Uterus (tissue), 4 donors: ENCODE data around the gene IQCK. TPM values are rescaled to one million over a fixed set of nuclear protein-coding genes. Genes with fewer than 3 reads are reported as not detected.
A peak's percentile ranks its signal among the peaks of the same experiment; 100 is the strongest.

Experiments used
- DNase-seq, 2 donors: peaks; one replicate each; pipeline ENCODE4 v3.0.0-alpha.2; 2019 to 2020
- H3K27ac ChIP-seq, 2 donors: fragments of 200-600 bp; sonication (generic); 1 replicate in 1 of 2; 2 replicates in 1 of 2; pipeline ENCODE4 v1.5.1; 2016 to 2018
- H3K27me3 ChIP-seq, 2 donors: fragments of 200-600 bp; sonication (generic); one replicate each; pipeline ENCODE4 v1.5.1; 2018 to 2019; ENCODE audit warnings: control low read depth in 1 of 2
- H3K36me3 ChIP-seq, 2 donors: fragments of 200-600 bp; sonication (generic); one replicate each; pipeline ENCODE4 v1.5.1; 2019; ENCODE audit warnings: control low read depth in 1 of 2
- H3K4me1 ChIP-seq, 2 donors: fragments of 200-600 bp; sonication (generic); one replicate each; pipeline ENCODE4 v1.5.1; 2018 to 2019; ENCODE audit warnings: control low read depth in 1 of 2
- H3K4me3 ChIP-seq, 2 donors: fragments of 200-600 bp; sonication (generic); 1 replicate in 1 of 2; 2 replicates in 1 of 2; pipeline ENCODE4 v1.5.1; 2018 to 2019; ENCODE audit warnings: mild to moderate bottlenecking in 1 of 2
- H3K9me3 ChIP-seq, 2 donors: fragments of 200-600 bp; sonication (generic); one replicate each; pipeline ENCODE4 v1.5.1; 2019; ENCODE audit warnings: control low read depth in 1 of 2
- CTCF ChIP-seq, 4 experiments: fragments of 200-600 bp in 2 of 4; fragments of 450-650 bp in 2 of 4; sonication (generic) in 2 of 4; IDR thresholded peaks; one replicate each; pipeline ENCODE4 v1.5.1; 2016 to 2019; ENCODE audit warnings: antibody characterized with exemption in 4 of 4, mild to moderate bottlenecking in 2 of 4, moderate library complexity in 1 of 4
- POLR2A ChIP-seq, 2 donors: fragments of 450-650 bp; IDR thresholded peaks; one replicate each; pipeline ENCODE4 v1.6.1; 2016; ENCODE audit warnings: antibody characterized with exemption in 2 of 2, mild to moderate bottlenecking in 1 of 2, moderate library complexity in 1 of 2
- intact Hi-C: fragments of 100-400 bp; cut with DNase I; formaldehyde crosslinking; loops from one replicate; pipeline ENCODE4 v1.15.1; 2023; ENCODE audit warnings: low total_unique reads
- total RNA-seq, 4 donors: library from RNA; depleted of rRNA in 3 of 4; stranded (reverse); fragments of >200 nt in 3 of 4; gene quantifications; one replicate each; pipeline versions ENCODE4 v1.1.0 to v1.2.4, GENCODE V29; 2014 to 2023
- donor health status: DM: yes; HTN: yes; CAD: no.

IQCK gene
- total RNA-seq, 4 donors from 2014 or later, result 14.7 to 27.2 (median 21.1) TPM

- Histone ChIP-seq H3K4me1 (no peaks in the 10 kb centered on the region), H3K27me3 (no peaks in the 10 kb centered on the region), H3K36me3 (no peaks in the 10 kb centered on the region), H3K9me3 (no peaks in the 10 kb centered on the region), H3K4me3 (no peak overlapping the region), H3K27ac (peak overlapping the region in 1 of 2 donors; percentile 31)
- no peak for DNase-seq
- TF ChIP-seq CTCF (IDR thresholded peaks at IDR 0.05) (no peak), POLR2A (IDR thresholded peaks at IDR 0.05) (no peak)
- intact Hi-C loops, result no loop called here
Measured at GRCh38 chr16:19745286-19746010, 27.4 kb downstream of the IQCK start.

- no peaks in the 10 kb centered on the region for H3K27me3 ChIP-seq
- H3K4me3 ChIP-seq, result no peak overlapping the region
- H3K36me3 ChIP-seq, result no peaks in the 10 kb centered on the region
- TF ChIP-seq POLR2A (IDR thresholded peaks at IDR 0.05), result no peak
- TF ChIP-seq CTCF (IDR thresholded peaks at IDR 0.05), result no peak
- intact Hi-C loops, result no loop called here
- H3K27ac ChIP-seq, result peak overlapping the region in 1 of 2 donors; percentile 5
- no peaks in the 10 kb centered on the region for H3K4me1 ChIP-seq
- H3K9me3 ChIP-seq, result no peaks in the 10 kb centered on the region
- no peak for DNase-seq
Measured at GRCh38 chr16:19746561-19746960, 28.5 kb downstream of the IQCK start.

- no peaks in the 10 kb centered on the region for H3K36me3 ChIP-seq
- H3K4me3 ChIP-seq, result no peak overlapping the region
- TF ChIP-seq CTCF (IDR thresholded peaks at IDR 0.05) (no peak), POLR2A (IDR thresholded peaks at IDR 0.05) (no peak)
- intact Hi-C loops, result no loop called here
- H3K27ac ChIP-seq, result peak overlapping the region in 1 of 2 donors; percentile 3
- no peak for DNase-seq
- no peaks in the 10 kb centered on the region for H3K9me3 ChIP-seq
- H3K27me3 ChIP-seq, result no peaks in the 10 kb centered on the region
- no peaks in the 10 kb centered on the region for H3K4me1 ChIP-seq
Measured at GRCh38 chr16:19748389-19749168, 30.5 kb downstream of the IQCK start.

- intact Hi-C loops, result no loop called here
- Histone ChIP-seq H3K27me3 (no peaks in the 10 kb centered on the region), H3K4me3 (no peak overlapping the region), H3K27ac (peak overlapping the region in 1 of 2 donors; percentile 45), H3K36me3 (no peaks in the 10 kb centered on the region), H3K4me1 (no peaks in the 10 kb centered on the region), H3K9me3 (no peaks in the 10 kb centered on the region)
- no peak for TF ChIP-seq CTCF (IDR thresholded peaks at IDR 0.05)
- TF ChIP-seq POLR2A (IDR thresholded peaks at IDR 0.05), result no peak
- no peak for DNase-seq
Measured at GRCh38 chr16:19749571-19750080, 31.6 kb downstream of the IQCK start.
